NCI-H2227 treated with DMSO at 0.1 percent for 48 hours (cell line): ENCODE results near the gene UBE3D.
"Not testable (repeated sequence)": the region's sequence is repeated elsewhere in the genome, so short reads cannot be mapped to it uniquely, and the experiment has no call there.

Experiments
- DNase-seq: peaks from one replicate; lab custom pipeline; 2025; lab: John Stamatoyannopoulos, UW

UBE3D gene

GRCh38 chr6:82971877-82972460 lies 93.7 kb downstream of the UBE3D start:
- DNase-seq = no peak

DNA sequence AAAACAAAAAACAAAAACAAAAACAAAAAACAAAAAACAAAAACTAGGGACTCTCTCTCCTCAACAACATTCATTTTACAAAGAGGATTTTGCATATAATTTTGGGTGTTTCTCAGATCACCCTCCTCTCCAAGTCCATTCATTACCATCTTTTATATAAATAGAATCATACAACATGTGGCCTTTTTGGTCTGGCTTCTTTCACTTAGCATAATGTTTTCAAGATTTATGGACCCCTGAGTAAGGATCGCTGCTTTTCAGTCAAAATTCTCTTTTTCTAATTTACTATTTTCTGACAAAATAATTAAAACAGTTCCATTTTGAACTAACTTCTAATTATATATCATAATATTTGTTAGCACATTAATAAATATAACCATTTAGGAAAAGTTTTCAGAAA lies 94.8 kb downstream of the UBE3D start:
- DNase-seq = no peak

- no peak for DNase-seq
Observed at GRCh38 chr6:82968708-82969107, 96.9 kb downstream of the UBE3D start.

DNA sequence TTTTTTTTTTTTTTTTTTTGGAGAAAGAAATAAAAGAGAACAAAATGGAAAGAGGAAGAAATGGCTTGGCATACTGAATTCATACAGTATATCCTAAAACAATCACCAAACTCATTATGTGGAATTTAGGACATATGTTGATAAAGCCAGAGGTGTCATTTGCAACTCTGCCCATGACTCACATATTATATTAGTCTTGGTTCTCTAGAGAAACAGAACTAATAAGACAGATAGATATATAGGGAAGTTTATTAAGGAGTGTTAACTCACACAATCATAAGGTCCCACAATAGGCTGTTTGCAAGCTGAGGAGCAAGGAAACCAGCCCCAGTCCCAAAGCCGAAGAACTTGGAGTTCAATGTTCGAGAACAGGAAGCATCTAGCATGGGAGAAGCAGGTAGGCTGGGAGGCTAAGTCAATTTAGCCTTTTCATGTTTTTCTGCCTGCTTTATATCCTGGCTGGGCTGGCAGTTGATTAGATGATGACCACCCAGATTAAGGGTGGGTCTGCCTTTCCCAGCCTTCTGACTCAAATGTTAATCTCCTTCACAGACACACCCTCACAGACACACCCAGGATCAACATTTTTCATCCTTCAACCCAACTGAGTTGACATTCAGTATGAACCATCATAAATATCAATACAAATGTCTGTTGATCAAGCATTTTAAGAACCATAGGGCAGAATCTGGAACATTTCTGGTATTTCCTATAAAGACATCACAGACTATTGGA lies 102.3 kb downstream of the UBE3D start:
- no peak for DNase-seq

GRCh38 chr6:82959385-82959941 lies 106.2 kb downstream of the UBE3D start:
- DNase-seq = no peak

GRCh38 chr6:82958551-82958950 lies 107.1 kb downstream of the UBE3D start:
- no peak for DNase-seq

DNA sequence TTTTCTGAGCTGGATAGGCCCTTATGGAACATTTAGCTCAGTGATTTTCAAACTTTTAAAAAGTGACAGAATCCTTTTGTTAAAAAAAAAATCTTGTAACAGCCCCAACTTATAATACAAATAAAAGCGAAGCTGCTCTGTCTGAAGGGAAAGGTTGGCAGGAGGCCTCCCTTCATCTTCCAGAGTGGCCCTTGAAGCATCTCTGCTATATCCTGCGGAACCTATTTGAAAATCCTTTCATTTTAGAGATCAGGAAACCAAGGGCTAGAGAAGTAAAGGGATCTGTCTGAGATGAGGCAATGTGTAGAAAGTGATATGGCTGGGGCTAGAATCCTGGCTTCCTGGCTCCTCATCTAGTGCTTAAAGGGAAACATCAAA lies 107.8 kb downstream of the UBE3D start:
- DNase-seq = no peak

DNA sequence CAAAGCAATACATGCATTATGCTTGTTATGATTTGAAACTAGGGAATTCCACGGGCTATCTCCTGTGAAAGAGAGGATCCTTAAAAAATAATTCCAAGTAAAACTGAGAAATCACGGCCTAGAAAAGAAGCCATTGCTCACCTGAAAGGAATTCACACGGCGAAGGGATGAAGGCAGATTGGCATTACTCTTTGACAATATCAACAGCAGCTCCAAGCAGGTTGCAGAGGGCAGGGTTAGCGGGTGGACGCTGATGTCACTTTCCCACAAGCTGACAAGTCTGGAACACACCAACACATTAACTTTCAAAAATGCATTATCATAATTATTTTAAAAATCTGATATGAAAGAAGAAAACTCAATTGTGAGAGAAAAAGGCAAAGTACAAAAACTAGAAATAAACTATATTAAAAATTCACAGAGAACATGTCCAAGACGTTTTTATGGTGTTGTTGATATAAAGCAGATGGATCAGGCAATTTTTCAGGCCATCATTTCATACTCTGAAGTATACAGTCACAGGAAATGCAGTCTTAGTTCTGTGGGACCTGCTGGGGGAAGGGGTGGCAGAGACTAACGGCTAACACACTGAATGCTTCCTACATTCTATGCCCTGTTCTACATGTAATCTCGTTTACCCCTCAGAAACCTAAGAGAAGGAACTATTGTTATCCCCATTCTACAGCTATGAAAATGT lies 108.3 kb downstream of the UBE3D start:
- no peak for DNase-seq

DNA sequence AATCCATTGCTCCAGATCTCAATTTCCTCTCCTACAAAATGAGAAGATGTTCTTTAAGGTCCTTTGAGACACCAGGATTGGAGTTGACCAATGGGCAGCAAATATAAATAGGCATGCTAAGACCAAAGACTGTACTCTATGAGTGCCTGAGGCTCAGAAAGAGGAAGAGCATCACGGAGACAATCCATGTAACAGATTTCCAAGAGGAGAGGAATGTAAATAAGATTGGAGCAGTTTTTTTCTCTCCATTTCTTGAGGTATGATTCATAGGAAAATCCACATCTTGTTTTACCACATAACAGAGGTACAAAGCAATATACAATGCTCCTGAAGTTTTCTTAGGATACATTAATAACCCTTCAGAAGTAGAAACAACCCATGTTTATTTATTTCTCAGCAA lies 109.8 kb downstream of the UBE3D start:
- no peak for DNase-seq

GRCh38 chr6:82954937-82955577 lies 110.6 kb downstream of the UBE3D start:
- DNase-seq = no peak

DNA sequence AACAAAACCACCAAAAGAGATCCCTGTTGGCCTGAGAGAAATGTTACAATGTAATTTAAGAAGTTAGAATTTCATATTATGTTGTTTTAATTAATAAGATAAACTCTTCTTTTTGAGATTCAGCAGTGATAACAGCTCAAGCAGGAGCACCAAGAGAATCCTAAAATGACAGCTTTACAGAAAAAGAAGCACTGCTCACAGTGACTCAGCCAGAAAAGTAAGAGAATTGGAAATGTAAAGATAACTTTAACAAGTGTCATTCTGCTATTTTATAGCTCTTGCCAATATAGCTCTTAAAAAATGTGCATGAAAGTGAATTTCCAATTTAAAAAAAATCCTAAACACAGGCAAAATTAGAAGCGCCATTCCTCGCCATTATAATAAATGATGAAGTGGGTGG lies 111.3 kb downstream of the UBE3D start:
- DNase-seq = no peak

DNA sequence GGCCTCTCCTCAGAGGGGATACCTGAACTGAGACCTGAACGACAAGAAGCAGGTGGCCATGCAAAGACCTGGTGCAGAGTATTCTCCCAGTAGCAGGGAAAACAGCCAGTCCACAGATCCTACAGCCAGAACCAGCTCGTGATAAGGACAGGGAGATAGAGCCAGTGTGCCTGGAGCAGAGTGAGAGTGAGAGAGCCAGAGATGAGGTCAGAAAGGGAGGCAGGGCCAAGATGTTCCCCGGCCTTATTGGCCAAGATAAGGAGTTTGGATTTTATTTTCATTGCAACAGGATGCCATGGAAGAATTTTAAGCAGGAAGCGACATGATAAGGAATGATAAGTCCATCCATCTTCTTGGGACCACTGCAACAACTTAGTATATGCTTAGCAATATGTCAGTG lies 111.8 kb downstream of the UBE3D start:
- DNase-seq = no peak

GRCh38 chr6:82951935-82952334 lies 113.7 kb downstream of the UBE3D start:
- no peak for DNase-seq

GRCh38 chr6:82951389-82951788 lies 114.3 kb downstream of the UBE3D start:
- DNase-seq = no peak

DNA sequence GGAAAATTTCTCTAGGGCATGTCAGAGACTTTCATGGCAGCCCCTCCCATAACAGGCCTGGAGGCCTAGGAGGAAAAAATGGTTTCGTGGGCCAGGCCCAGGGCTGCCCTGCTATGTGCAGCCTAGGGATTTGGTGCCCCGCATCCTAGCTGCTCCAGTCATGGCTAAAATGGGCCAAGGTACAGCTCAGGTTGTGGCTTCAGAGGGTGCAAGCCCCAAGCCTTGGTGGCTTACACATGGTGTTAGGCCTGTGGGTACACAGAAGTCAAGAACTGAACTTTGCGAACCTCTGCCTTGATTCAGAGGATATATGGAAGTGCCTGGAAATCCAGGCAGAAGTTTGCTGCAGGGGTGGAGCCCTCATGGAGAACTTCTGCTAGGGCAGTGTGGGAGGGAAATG lies 134.7 kb downstream of the UBE3D start:
- not testable (repeated sequence) for DNase-seq

GRCh38 chr6:82924799-82925535 lies 140.7 kb downstream of the UBE3D start:
- no peak for DNase-seq

- DNase-seq = no peak
Observed at GRCh38 chr6:82921258-82921657, 144.4 kb downstream of the UBE3D start.

- DNase-seq = no peak
Observed at GRCh38 chr6:82917346-82918064, 148.1 kb downstream of the UBE3D start.

- DNase-seq = no peak
Observed at GRCh38 chr6:82915666-82916065, 150.0 kb downstream of the UBE3D start.

- no peak for DNase-seq
Observed at GRCh38 chr6:82914511-82914910, 151.1 kb downstream of the UBE3D start.

DNA sequence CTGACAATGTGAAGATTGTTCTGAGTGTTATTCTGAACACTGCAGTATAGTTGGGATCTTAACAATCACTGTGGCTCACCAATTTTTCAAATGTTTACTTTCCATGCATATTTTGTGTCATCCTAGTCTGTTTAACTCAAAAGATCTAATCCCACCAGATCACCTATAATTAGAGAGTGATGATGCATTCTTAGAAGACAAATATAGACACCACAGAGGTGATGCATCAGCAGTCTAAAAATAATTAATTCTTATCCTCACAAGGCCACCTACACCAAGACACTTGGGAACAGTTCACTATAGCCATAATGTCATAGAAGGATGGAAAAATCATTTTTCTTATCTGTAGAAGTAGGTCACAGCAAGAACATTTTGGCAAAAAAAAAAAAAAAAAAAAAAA lies 154.8 kb downstream of the UBE3D start:
- no peak for DNase-seq
